GM18867 (cell line): ENCODE measurements around the gene FAF1.
A peak's percentile ranks its signal among the peaks of the same experiment; 100 is the strongest.

Experiments used
- ATAC-seq: cut with Tn5 transposase; IDR thresholded peaks from one replicate; pipeline ENCODE4 v1.9.1; 2021; ENCODE audit warnings: mild to moderate bottlenecking, moderate library complexity; ENCODE audit not compliant: unreplicated experiment

The FAF1 gene

DNA sequence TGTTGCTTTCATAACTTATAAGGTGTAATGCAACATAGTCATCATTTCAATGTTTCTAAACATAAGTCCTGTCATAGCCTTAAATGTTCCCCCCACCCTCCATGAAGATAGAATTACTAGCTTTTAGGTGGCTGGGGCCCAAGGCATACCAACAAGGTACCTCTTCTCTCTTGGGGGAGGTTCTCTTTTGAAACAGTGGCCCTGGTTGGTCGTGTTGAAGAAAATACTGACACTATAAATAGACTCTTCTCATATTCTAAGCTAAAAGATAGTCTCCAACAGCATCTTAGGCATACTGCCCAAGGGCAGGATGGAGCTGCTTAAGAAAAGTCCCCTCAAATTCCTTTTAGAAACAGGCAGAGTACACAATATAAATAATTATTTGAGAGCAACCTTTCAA is 255.0 kb downstream of the FAF1 start:
- ATAC-seq, result no peak

DNA sequence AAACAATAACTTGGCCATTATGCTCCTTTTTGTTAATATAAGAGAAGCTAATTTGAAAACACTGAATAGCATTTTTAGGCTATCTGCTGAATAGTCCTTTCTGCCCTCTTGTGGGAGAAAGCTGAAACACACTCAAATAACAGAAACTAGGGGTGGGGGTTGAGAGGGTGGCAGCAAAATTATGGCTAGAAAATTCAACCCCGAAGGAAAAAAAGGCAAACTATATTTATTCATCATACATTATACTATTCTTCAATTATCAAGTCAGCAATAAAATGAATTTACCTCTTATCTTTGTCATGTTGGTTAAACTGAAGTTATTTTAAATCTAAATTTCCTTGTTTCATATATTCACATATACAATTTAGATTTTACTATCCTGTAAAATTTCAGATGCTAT is 255.9 kb downstream of the FAF1 start:
- peak; percentile 44 for ATAC-seq

DNA sequence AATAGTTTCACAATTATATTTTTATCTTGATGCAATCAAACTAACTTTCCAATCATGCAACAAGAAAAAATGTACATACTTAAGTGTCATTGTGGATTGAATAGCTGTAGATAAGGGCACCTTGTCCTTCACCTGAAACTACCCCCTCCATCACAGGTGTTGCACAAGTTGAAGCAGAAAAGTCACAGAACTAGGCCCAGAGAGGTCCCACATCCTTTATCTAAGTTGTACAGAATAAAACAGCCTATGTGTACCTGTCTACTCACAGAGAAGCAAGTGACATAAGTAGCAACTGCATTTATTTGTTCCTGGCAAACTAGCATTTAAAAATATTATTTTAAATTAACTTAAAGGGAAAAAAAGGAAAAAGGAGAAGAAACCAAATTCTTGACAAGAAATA is 256.8 kb downstream of the FAF1 start:
- ATAC-seq, result no peak

DNA sequence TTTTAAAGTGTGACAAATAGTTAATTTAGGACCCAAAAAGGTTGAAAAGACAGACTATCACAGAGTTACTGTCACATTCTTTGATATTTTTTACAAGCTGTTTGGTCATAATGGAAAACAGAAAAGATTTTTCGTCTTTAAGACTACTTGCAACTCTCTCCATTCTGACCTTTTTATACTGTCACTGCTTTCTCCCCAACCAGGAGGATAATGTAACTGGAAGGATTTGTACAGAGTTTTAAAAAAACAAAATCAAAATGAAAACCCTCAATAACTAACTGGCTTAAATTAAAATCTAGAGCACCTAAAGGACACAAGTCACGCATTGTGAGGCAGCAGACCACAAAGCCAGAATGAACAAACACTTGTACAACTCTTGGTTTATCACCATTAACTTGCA is 257.7 kb downstream of the FAF1 start:
- no peak for ATAC-seq

DNA sequence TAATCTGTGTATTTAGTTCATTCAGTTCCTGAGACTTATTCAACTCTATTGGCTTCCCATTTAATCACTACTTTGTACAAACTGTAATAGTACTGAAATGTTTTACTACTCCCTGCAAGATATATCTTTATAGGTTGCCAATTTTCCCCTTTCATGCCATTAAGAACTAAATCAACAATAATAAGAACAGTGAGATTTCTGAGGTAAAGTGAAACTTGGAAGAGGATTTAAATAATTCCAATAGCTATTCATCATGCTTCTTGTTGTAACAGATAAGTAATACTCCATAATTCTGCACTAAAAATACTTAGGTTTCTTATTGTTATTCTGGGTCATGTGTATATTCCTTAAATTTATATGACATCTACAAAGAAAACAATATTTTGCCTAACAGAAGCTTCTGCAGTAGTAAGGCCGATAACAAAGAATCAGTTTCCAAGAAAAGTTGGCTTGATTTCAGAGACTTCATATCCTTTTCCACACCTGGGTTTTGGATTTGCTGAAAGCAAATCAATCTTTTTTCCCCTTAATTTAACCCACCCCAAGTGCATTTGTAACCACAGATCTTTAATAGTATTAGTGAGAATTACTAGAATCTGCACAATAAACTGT is 258.3 kb downstream of the FAF1 start:
- ATAC-seq, result no peak

DNA sequence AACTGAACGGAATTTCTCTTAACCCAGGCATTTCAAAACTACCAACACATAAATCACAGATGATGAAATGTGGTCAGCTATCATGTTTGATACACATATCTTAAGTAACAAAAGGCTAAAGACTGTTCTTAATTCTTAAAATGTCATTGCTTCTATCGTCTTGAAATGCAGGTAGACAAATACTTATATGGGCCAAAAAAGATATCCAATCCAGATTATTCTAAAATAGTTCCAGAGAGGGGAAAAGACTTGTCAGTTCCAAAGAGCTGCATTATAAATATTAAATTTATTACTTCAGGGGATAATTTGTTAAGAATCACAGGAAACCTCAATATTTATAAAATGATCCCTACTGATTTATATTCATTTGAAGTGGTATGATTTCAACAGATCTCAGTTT is 259.4 kb downstream of the FAF1 start:
- ATAC-seq, result no peak

DNA sequence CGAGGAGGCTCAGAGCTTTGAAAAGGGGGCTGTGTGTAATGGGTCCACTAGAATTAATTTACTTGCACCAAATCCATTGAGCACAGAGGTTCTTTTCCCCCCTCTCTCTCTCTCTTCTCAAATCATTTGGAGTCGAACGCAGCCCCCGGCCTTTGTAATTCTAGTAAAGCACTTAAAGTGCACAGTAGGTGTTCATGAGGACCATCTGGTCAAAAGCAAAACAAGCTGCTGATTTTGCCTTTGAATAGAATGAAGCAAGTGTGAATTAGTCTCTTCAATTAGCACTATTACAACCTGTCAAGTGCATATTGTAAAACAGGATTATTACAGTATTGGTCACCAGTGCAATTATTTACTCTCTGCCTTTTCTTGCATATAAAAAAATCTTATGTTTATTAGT is 259.9 kb downstream of the FAF1 start:
- ATAC-seq, result no peak

DNA sequence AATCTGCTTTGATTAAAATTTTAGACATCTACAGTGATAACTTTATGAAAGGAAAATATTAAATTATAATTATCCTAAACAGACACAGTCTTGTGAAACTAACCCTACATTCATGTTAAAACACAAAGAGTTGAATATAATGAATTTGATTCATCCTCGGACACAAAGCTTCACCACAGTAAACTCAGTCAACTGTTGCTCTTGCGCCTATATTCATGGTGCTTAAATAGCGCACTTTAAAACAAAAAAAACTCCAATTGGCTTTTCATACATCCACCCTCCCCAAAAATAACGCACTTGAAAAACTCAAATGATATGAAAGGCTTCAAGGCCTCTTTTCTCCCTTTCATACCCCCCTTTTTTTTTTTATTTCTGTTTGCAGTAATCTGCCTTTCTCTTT is 260.3 kb downstream of the FAF1 start:
- ATAC-seq, result no peak

DNA sequence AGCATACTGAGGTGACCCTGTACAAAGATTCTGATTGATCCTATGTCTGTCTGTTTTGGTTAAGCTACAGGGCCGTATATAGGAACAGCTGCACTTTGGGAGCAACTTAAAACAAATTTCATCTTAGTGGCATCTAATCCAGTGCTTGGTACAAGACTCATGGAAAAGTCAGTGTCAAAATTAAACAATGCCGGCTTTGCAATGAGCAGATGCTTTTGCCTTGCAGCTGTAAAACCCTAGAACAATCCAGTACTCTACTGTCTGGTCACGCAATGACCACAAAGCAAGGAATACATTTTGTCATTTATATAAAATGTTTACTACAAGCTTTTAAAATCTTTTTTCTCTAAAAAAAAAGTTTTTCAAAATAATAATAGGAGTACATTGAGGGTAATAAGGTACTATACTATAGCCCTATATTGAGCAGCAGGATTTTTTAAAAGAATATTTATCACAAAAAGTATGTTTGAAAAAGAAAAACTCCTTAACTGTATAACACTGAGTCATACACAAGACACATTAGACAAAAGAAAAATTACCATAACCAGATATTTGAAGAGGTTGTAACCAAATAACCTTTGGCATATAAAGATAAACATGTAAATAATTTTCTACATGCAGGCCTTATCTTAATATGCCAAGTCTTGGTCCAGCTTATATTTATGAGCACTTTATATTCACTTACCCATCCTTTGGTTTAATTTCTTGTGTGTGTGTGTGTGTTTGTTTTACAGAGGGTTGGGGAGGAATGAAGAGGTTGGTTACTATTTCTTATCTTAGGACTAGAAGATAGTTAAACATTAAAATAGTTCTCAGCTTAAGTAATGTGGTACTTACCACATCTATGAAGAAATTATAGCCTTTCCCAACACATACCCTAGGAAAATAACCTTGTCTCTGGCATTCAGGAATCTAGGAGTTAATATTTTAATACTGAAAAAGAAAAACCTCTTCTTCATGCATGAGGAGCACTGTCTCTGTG is 262.3 kb downstream of the FAF1 start:
- ATAC-seq, result no peak

DNA sequence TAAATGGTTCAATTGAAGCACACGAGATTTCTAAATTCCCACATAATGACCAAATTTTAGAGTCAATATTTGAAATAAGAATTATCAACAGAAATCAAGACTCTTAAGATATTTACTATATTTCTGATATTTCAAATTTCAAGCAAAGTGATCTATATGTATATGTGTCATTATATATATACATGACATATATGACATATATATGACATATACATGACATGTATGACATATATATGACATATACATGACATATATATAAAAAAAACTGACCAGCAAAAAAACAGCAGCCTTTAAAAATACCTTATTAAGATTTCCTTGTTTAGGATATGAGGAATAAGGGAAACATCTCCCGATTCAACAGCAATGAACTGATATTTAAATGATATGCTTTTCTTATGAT is 266.2 kb downstream of the FAF1 start:
- no peak for ATAC-seq

DNA sequence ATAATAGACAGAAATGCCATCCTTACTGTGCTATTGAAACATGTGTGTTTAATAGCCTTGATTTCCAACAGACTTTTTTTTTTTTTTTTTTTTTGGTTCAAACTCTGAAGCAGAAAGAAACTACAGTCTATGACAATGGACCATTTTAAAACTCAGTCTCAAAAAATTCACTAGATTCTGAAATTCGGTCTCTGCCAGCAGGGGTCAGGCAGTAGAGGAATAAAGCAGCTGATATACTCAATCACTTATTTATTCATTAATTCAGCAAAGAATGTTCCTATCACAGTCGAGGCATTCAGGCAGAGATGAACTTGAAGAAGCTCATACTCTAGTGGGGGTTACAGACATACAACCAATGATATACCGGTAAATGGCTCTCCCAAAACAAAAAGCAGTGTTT is 275.9 kb downstream of the FAF1 start:
- ATAC-seq, result no peak

DNA sequence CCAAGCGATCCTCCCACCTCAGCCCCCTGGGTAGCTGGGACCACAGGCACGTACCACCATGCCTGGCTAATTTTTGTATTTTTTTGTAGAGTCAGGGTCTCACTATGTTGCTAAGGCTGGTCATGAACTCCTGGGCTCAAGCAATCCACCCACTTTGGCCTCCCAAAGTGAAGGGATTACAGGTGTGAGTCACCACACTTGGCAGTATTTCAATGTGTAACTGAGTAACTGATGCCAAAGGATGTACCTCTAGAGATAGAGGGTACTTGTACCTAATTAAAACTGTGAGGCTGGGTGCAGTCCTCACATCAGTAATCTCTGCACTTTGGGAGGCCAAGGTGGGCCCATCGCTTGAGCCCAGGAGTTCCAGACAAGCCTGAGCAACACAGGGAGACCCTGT is 278.1 kb downstream of the FAF1 start:
- no peak for ATAC-seq

DNA sequence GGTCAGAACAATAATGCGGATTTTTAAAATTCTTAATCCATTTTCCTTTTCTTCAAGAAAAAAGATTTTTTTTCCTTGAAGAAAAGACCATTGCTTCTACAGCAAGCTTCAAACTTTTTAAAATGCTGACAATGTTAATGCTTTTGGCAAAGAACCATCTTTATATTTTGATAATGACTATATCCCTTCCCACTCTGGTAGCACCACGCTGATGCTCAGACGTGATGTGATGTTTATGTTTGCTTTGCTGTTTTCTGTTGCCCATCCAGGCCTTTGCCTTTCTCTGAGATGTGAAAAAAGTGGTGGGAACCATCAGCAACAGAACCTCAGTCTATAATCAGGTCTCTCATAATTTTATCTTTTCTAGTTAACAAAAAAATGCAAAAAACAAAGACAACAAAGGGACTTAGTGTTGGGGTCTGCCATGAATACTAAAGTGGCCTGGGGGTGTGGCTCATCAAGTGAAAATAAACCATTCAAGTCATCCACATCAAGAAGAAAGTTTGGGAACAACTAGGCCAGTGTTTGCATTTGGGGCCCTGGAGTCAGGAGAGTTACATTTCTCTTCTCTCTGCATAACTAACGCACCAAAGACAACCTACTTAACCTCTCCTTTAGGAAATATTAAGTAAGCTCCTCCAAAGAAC is 292.2 kb downstream of the FAF1 start:
- ATAC-seq, result no peak

DNA sequence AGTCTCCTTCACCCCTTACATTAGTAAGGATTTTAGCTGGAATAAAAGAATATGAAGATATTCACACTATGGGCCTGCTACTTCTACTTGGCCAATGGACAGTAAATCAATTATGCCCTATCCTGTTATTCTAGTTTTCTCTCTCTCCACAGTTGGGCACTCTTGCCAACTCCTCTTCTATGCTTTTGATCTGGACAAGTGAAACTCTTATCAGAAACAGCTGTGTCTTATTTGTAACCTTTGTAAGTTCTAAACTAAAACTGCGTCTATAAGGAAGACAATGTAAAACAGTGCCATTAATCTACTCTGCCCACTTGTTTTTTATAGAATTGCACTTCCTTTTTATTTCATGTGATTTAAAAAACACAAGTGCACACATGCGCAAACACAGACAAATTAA is 292.8 kb downstream of the FAF1 start:
- no peak for ATAC-seq

DNA sequence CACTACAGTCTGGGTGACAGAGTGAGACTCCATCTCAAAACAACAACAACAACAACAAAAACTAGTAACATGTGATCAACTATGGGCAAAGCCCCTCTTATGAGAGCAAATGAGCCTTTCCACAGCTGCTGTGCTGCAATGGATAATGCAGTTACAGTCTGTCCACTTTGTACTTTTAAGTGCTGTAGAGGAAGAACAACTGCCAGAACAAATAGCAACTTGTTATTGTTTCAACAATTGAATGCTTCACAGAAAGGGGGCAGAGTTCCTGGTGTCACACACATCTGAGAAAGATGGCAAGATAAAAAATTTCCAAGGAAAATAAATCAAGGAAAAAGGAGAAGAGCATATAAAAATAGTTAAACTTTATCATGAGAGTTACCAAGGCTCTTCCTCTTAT is 293.2 kb downstream of the FAF1 start:
- no peak for ATAC-seq

DNA sequence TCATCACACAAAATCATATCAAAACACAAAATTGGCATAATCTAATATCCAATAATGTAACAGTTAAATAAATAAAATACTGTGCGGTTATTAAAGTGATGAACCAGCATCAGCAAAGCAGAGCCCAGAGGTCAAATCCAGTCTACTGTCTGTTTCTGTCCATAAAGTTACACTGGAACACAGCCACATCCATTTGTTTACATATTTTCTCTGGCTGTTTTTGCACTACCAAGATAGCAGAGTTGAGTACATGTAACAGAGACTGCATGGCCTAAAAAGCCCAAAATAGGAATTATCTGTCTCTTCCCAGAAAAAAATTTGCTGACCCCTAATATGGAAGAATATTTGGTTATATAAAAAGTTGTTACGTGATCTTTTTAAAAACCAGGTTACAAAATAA is 294.7 kb downstream of the FAF1 start:
- ATAC-seq, result no peak

DNA sequence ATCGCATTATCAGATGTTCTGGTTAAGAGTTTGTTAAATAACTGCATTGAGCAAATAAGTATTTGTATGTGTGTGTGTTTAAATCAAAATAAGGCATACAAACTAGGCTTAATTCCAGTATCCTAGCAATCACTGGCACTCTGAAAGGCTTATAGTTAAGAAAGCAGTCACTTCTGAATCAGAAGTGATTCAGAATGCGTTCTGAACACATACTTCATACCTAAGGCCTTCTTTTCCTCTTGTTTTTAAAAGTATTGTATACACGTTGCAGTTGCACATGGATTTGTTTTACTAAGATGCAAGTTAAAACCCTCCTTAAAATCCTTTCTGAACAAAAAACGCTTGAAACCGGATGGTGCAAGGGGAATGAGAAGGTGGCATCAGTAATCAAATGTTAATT is 298.4 kb downstream of the FAF1 start:
- ATAC-seq, result no peak

DNA sequence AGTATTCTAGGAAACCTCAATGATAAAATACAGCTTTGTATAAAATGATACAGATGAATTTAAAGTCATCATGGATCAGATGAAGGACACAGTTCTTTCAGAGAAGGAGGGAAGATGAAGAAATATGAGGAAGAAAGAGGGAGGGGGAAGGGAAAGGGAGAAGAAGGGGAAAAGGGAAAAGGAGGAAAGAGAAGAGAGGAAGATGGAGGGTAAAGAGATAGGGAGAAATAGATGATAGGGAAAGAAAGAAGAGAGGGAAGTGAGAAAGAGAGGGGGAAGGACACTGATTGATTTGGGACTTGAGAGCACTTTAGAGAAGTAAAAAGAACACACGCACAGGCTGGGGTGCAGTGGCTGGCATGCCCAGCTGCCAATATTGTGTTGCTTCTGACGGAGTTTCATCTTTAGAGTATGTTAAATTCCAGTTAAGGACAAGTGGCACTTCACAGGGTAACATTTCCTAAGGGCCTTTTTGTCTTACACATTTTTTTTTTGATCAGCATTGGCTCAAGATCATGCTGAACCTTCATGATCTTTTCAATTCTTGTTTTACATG is 300.9 kb downstream of the FAF1 start:
- no peak for ATAC-seq

DNA sequence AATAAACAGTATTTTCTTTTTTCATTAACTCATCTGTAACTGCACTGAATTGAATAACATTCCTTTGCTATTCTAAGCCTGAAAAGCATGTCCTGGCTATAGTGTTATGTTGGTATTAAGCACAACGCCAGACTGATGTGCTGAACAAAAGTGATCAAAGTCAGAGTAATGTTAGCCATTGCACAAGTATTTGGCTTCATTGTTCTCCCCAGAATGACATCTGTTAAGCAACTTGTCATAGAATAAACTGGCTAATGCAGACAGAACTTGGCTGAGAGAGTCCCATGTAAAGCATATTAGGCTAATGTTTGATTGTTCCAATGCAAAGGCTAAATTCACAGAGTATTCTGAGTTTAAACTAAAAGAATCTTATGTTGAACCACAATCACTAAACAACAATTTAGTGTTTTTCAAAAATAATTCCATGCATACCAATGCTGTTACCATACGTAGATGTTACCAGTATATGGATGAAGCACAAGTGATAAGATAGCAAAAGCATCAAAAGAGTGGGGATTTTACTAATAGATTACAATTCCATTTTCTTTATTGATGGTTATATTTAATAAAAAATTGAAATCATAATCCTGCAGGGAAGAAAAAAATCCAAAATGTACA is 301.5 kb downstream of the FAF1 start:
- ATAC-seq, result no peak

DNA sequence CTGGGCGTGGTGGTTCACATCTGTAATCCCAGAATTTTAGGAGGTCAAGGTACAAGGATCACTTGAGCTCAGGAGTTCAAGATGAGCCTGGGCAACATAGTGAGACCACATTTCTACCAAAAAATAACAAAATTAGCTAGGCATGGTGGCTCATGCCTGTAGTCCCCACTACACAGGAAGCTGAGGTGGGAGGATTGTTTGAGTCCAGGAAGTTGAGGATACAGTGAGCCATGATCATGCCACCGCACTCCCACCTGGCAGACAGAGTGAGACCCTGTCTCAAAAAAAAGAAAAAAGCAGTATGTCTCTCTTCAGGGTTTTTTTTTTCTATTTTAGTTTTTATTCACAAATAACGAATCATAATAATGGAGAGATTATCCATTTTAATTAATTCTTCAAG is 303.1 kb downstream of the FAF1 start:
- no peak for ATAC-seq
